ENCODE results near the gene LAPTM4A. TPM values are rescaled to one million over a fixed set of nuclear protein-coding genes. Genes with fewer than 3 reads are reported as not detected.

LAPTM4A gene
- total RNA-seq, 4 donors from 2014 or later, result 143 to 234 (median 177) TPM

GRCh38 chr2:20080839-20081415 lies 29.5 kb upstream of the LAPTM4A start:
- no CpG with 5 or more reads among the region's 8 CpGs for WGBS, 2 donors (ENCODE audit: low coverage in 1 of 2)
- H3K27me3 ChIP-seq, result no peaks in the 10 kb centered on the region
- TF ChIP-seq POLR2A (IDR thresholded peaks at IDR 0.05) (no peak), EP300 (IDR thresholded peaks at IDR 0.05) (no peak), POLR2AphosphoS5 (IDR thresholded peaks at IDR 0.05) (no peak)
- TF ChIP-seq, protein P1, sequence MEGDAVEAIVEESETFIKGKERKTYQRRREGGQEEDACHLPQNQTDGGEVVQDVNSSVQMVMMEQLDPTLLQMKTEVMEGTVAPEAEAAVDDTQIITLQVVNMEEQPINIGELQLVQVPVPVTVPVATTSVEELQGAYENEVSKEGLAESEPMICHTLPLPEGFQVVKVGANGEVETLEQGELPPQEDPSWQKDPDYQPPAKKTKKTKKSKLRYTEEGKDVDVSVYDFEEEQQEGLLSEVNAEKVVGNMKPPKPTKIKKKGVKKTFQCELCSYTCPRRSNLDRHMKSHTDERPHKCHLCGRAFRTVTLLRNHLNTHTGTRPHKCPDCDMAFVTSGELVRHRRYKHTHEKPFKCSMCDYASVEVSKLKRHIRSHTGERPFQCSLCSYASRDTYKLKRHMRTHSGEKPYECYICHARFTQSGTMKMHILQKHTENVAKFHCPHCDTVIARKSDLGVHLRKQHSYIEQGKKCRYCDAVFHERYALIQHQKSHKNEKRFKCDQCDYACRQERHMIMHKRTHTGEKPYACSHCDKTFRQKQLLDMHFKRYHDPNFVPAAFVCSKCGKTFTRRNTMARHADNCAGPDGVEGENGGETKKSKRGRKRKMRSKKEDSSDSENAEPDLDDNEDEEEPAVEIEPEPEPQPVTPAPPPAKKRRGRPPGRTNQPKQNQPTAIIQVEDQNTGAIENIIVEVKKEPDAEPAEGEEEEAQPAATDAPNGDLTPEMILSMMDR (IDR thresholded peaks at IDR 0.05), result no peak
- H3K9me3 ChIP-seq, result no peaks in the 10 kb centered on the region
- H3K36me3 ChIP-seq, result no peaks in the 10 kb centered on the region
- no peak overlapping the region for H3K27ac ChIP-seq
- H3K4me3 ChIP-seq, result no peak overlapping the region
- H3K4me1 ChIP-seq, result no peaks in the 10 kb centered on the region
- ATAC-seq, result no peak

GRCh38 chr2:20080428-20080827 lies 29.0 kb upstream of the LAPTM4A start:
- Histone ChIP-seq H3K27me3 (no peaks in the 10 kb centered on the region), H3K36me3 (no peaks in the 10 kb centered on the region), H3K4me3 (no peak overlapping the region), H3K4me1 (no peaks in the 10 kb centered on the region), H3K9me3 (no peaks in the 10 kb centered on the region), H3K27ac (no peak overlapping the region)
- TF ChIP-seq POLR2AphosphoS5 (IDR thresholded peaks at IDR 0.05) (no peak), POLR2A (IDR thresholded peaks at IDR 0.05) (no peak), EP300 (IDR thresholded peaks at IDR 0.05) (no peak)
- TF ChIP-seq, protein P1 (IDR thresholded peaks at IDR 0.05), result no peak
- no peak for ATAC-seq
- WGBS, 2 donors (ENCODE audit: low coverage in 1 of 2), result 78 to 100% methylated on average over 2 to 10 of the region's 10 CpGs

DNA sequence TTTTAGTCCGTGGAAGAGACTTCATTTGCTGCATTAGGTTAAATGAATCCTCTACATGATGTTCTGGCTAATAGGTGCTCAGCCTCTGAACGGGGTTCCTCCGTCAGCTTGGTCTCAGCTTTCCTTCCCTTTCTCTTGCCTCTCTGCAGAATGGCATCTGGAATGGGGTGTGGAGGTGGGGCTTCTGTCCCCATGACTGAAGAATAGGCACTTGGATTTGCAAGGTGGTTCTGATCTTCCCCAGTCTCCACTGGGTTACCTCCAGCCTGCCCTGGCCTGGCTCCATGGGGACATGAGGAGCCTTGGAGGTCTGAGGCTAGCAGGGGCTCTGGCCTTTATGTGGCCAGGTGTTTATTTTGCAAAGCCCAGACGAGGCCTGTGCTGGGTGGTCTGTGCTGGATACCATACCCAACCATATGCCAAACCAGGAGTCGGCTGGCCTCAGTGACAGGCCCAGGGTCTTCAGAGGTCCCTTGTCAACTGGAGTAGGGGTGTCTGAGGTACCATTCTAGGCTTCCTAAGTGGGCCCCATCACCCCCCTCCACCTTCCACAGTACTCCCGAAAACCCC lies 28.2 kb upstream of the LAPTM4A start:
- WGBS, 2 donors (ENCODE audit: low coverage in 1 of 2), result 79% methylated on average over 3 of the region's 6 CpGs; no CpG with 5 or more reads in 1 of the 2 donors
- Histone ChIP-seq H3K4me1 (no peaks in the 10 kb centered on the region), H3K27ac (no peak overlapping the region)

DNA sequence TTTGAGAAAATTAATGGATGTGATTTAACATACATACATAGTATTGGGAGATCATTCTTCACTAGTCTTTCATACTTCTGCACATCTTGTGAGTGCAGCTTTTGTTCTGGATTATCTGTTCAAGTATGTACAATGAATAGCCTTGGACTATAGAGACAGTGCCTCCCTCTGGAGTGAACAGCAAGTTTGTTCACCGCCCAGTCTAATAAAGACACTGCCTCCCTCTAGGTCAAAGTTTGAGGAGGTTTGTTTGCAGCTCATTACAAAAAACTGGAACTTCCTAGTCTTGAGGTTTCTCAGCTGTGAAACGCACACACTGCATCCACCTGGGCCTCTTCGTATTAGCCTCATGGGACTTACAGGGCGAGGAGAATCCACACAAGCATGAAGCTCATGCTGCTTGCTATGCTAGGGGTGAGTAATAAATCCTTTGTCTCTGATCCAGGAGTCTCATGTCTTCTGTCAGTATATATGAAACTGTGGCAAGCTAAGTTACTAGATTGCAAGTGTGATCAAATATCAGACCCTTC lies 26.0 kb upstream of the LAPTM4A start:
- no peaks in the 10 kb centered on the region for H3K36me3 ChIP-seq
- peaks cover 0 to 6% (median 0%) of the 10 kb centered on the region in 3 donors for H3K4me1 ChIP-seq
- H3K27me3 ChIP-seq, result no peaks in the 10 kb centered on the region
- no peak overlapping the region for H3K27ac ChIP-seq
- no peak for ATAC-seq
- TF ChIP-seq EP300 (IDR thresholded peaks at IDR 0.05), result no peak
- TF ChIP-seq POLR2A (IDR thresholded peaks at IDR 0.05), result no peak
- no peak for TF ChIP-seq POLR2AphosphoS5 (IDR thresholded peaks at IDR 0.05)
- TF ChIP-seq, protein P1 (IDR thresholded peaks at IDR 0.05), result no peak
- no peak overlapping the region for H3K4me3 ChIP-seq
- no peaks in the 10 kb centered on the region for H3K9me3 ChIP-seq
- WGBS, 2 donors (ENCODE audit: low coverage in 1 of 2), result 64 to 70% methylated on average over 2 to 3 of the region's 4 CpGs

More for the DNA sequence above, 28.2 kb upstream of the LAPTM4A start:
- no peaks in the 10 kb centered on the region for H3K27me3 ChIP-seq
- no peak for TF ChIP-seq EP300 (IDR thresholded peaks at IDR 0.05)
- TF ChIP-seq POLR2AphosphoS5 (IDR thresholded peaks at IDR 0.05), result no peak
- TF ChIP-seq, protein P1 (IDR thresholded peaks at IDR 0.05), result no peak
- no peak for TF ChIP-seq POLR2A (IDR thresholded peaks at IDR 0.05)
- H3K36me3 ChIP-seq, result no peaks in the 10 kb centered on the region
- no peak overlapping the region for H3K4me3 ChIP-seq
- H3K9me3 ChIP-seq, result no peaks in the 10 kb centered on the region
- no peak for ATAC-seq

GRCh38 chr2:20076757-20077156 lies 25.3 kb upstream of the LAPTM4A start:
- Histone ChIP-seq H3K27ac (no peak overlapping the region), H3K4me1 (peaks cover 0 to 11% (median 0%) of the 10 kb centered on the region in 3 donors), H3K27me3 (no peaks in the 10 kb centered on the region), H3K36me3 (no peaks in the 10 kb centered on the region), H3K4me3 (no peak overlapping the region), H3K9me3 (no peaks in the 10 kb centered on the region)
- TF ChIP-seq POLR2A (IDR thresholded peaks at IDR 0.05) (no peak), POLR2AphosphoS5 (IDR thresholded peaks at IDR 0.05) (no peak), EP300 (IDR thresholded peaks at IDR 0.05) (no peak)
- TF ChIP-seq, protein P1 (IDR thresholded peaks at IDR 0.05), result no peak
- no peak for ATAC-seq
- WGBS, 2 donors (ENCODE audit: low coverage in 1 of 2), result 88 to 92% methylated on average over 2 to 6 of the region's 6 CpGs

Measured in gastroesophageal sphincter (tissue), 4 donors.